ENCODE results near the gene CDC45. TPM values are rescaled to one million over a fixed set of nuclear protein-coding genes. Genes with fewer than 3 reads are reported as not detected.

The CDC45 gene
- total and polyA plus RNA-seq, 2 of the 13 experiments (the other 11 are each of a cell fraction or from before 2014, with no cell fraction given): 14.4 to 36.3 TPM

DNA sequence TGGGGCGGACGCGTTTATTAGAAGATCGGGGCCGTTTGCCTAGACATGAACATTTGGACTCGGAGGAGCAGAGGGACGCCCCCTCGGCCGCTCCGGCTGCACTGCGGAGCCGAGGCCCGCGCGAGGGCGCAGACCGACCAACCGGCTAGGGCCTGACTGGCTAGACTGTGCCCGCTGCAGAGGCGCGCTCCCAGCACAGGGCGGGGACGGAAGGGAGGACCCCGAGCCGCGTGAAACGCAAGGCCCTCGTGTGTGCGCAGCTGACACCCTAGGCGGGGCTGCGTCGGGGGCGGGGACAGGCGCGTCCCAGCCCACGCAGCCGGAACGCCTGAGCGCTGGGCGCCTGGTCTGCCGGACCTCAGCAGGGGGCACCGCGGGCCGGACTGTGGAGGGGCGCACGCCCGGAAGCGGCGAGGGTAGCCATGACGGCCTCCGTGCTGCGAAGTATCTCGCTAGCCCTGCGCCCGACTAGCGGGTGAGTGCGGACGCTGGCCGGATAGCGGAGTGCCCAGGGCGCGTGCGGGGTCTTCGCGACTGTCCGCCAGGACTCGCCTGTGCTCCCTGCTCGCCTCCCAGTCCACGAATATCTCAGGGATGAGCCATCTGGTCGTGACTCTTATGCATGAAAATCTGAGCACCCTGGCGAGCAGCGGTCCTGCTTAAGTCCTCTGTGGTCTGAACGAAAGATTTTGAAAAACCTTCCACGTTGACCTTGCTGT lies 47.4 kb upstream of the CDC45 start, which contains the start of gene MRPL40 (continued):
- peak; percentile 49; the same call in 1 of the 2 replicates for TF ChIP-seq ATF5 (CRISPR knock-in tag; IDR thresholded peaks at IDR 0.05; ENCODE audit: low read depth)
- TF ChIP-seq IKZF1 (IDR thresholded peaks at IDR 0.05): no peak
- TF ChIP-seq MAFK (conservative IDR thresholded peaks at IDR 0.05 in 1 of 2, IDR thresholded peaks at IDR 0.05 in 1 of 2; ENCODE audit: low read length in 2 of 2): no peak
- no peak for TF ChIP-seq SMC3 (IDR thresholded peaks at IDR 0.05; ENCODE audit: low read length)
- TF ChIP-seq PHB2 (IDR thresholded peaks at IDR 0.05; ENCODE audit: partially characterized antibody): no peak
- peak; percentile 73 for TF ChIP-seq GATAD2A (CRISPR knock-in tag; IDR thresholded peaks at IDR 0.05)
- peak; percentile 73 for TF ChIP-seq ZNF143 (CRISPR knock-in tag; IDR thresholded peaks at IDR 0.05)
- TF ChIP-seq, protein P1, sequence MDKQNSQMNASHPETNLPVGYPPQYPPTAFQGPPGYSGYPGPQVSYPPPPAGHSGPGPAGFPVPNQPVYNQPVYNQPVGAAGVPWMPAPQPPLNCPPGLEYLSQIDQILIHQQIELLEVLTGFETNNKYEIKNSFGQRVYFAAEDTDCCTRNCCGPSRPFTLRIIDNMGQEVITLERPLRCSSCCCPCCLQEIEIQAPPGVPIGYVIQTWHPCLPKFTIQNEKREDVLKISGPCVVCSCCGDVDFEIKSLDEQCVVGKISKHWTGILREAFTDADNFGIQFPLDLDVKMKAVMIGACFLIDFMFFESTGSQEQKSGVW (CRISPR knock-in tag; IDR thresholded peaks at IDR 0.05; ENCODE audit: borderline replicate concordance): no peak
- TF ChIP-seq ZNF768 (CRISPR knock-in tag; IDR thresholded peaks at IDR 0.05): peak; percentile 91
- TF ChIP-seq TBX2 (CRISPR knock-in tag; IDR thresholded peaks at IDR 0.05; ENCODE audit: borderline replicate concordance): peak; percentile 96
- no peak for TF ChIP-seq USF2 (IDR thresholded peaks at IDR 0.05; ENCODE audit: low read depth, low read length)
- peak; percentile 49; the same call in 1 of the 2 replicates for TF ChIP-seq USF2 (CRISPR knock-in tag; IDR thresholded peaks at IDR 0.05; ENCODE audit: borderline replicate concordance)
- TF ChIP-seq PHF8 (CRISPR knock-in tag; IDR thresholded peaks at IDR 0.05): peak; percentile 95
- peak; percentile 66; the same call in 1 of the 2 replicates for TF ChIP-seq HMG20A (CRISPR knock-in tag; IDR thresholded peaks at IDR 0.05; ENCODE audit: borderline replicate concordance)
- peak; percentile 94 for TF ChIP-seq FOXK1 (CRISPR knock-in tag; IDR thresholded peaks at IDR 0.05; ENCODE audit: borderline replicate concordance, low read depth)
- no peak for TF ChIP-seq MTA3 (CRISPR knock-in tag; IDR thresholded peaks at IDR 0.05)
- TF ChIP-seq ZSCAN30 (CRISPR knock-in tag; IDR thresholded peaks at IDR 0.05): peak; percentile 54; the same call in 1 of the 2 replicates
- peak; percentile 91 for TF ChIP-seq ZSCAN21 (CRISPR knock-in tag; IDR thresholded peaks at IDR 0.05; ENCODE audit: borderline replicate concordance)
- peak; percentile 22; the same call in 1 of the 2 replicates for TF ChIP-seq ZNF530 (CRISPR knock-in tag; IDR thresholded peaks at IDR 0.05; ENCODE audit: low read depth)

Measured in HepG2 (cell line).